ENCODE data around the gene SLC45A3.

DNA sequence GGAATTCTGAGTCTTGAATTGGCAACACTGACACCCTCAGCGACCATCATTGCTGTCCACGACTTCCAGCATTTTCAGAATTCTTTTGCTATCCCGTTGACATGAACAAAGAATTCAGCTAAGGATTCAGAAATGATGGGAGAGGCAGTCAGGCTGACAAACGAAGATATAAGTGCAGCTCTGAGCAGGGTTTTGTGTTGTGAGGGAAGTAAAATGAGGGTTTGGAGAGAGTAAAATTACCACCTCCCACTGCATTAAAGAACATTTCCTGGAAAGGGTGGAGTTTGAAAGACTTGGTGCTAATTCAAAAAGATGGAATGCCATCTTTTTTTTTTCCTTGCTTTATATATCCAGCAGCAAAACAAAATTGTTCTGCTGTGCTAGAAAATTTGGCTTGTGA is 43.6 kb downstream of the SLC45A3 start:
- TF ChIP-seq POLR2A (IDR thresholded peaks at IDR 0.05): no peak
- TF ChIP-seq, protein P1, sequence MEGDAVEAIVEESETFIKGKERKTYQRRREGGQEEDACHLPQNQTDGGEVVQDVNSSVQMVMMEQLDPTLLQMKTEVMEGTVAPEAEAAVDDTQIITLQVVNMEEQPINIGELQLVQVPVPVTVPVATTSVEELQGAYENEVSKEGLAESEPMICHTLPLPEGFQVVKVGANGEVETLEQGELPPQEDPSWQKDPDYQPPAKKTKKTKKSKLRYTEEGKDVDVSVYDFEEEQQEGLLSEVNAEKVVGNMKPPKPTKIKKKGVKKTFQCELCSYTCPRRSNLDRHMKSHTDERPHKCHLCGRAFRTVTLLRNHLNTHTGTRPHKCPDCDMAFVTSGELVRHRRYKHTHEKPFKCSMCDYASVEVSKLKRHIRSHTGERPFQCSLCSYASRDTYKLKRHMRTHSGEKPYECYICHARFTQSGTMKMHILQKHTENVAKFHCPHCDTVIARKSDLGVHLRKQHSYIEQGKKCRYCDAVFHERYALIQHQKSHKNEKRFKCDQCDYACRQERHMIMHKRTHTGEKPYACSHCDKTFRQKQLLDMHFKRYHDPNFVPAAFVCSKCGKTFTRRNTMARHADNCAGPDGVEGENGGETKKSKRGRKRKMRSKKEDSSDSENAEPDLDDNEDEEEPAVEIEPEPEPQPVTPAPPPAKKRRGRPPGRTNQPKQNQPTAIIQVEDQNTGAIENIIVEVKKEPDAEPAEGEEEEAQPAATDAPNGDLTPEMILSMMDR (IDR thresholded peaks at IDR 0.05): no peak

All from esophagus squamous epithelium (tissue), 4 donors.